Liver (tissue), 9 donors: Measurements from ENCODE around the gene CGNL1. TPM values are rescaled to one million over a fixed set of nuclear protein-coding genes. Genes with fewer than 3 reads are reported as not detected.

ENCODE experiments used
- DNase-seq: peaks from one replicate; pipeline ENCODE4 v3.0.0-alpha.2; 2017; ENCODE audit warnings: low spot score
- H3K27ac ChIP-seq, 2 donors: one replicate each; pipeline ENCODE4 v1.7.0; 2013; ENCODE audit warnings: inconsistent platforms in 2 of 2, low read length in 2 of 2, control low read depth in 1 of 2, low read depth in 1 of 2, mild to moderate bottlenecking in 1 of 2
- H3K27me3 ChIP-seq, 4 donors: one replicate each; pipeline versions ENCODE4 v1.6.1 to v1.7.0; 2013; ENCODE audit warnings: low read length in 3 of 4, inconsistent platforms in 1 of 4, mild to moderate bottlenecking in 1 of 4, moderate library complexity in 1 of 4; ENCODE audit not compliant: control insufficient read depth in 4 of 4, insufficient read depth in 4 of 4
- H3K36me3 ChIP-seq, 4 donors: one replicate each; pipeline versions ENCODE4 v1.6.1 to v1.7.0; 2013; ENCODE audit warnings: low read length in 3 of 4, mild to moderate bottlenecking in 3 of 4, low read depth in 1 of 4, moderate library complexity in 1 of 4; ENCODE audit not compliant: control insufficient read depth in 4 of 4, insufficient read depth in 3 of 4
- H3K4me1 ChIP-seq, 4 donors: one replicate each; pipeline versions ENCODE4 v1.6.1 to v1.7.0; 2013; ENCODE audit warnings: low read length in 3 of 4, mild to moderate bottlenecking in 3 of 4, moderate library complexity in 1 of 4; ENCODE audit not compliant: control insufficient read depth in 4 of 4, insufficient read depth in 4 of 4
- H3K4me3 ChIP-seq, 3 donors: one replicate each; pipeline versions ENCODE4 v1.6.1 to v1.7.0; 2013; ENCODE audit warnings: low read length in 3 of 3, control low read depth in 1 of 3, low read depth in 1 of 3, mild to moderate bottlenecking in 1 of 3
- H3K9ac ChIP-seq, 2 donors: one replicate each; pipeline ENCODE4 v1.7.0; 2013; ENCODE audit warnings: low read length in 2 of 2, mild to moderate bottlenecking in 2 of 2, moderate library complexity in 2 of 2, control low read depth in 1 of 2, low read depth in 1 of 2
- H3K9me3 ChIP-seq, 4 donors: one replicate each; pipeline versions ENCODE4 v1.6.1 to v1.7.0; 2013; ENCODE audit warnings: low read length in 3 of 4; ENCODE audit not compliant: control insufficient read depth in 4 of 4
- ATF3 ChIP-seq: IDR thresholded peaks from 2 replicates; pipeline ENCODE4 v1.6.1; 2016; ENCODE audit warnings: antibody characterized with exemption
- EGR1 ChIP-seq, 2 donors: IDR thresholded peaks; 2 replicates each; pipeline ENCODE4 v1.6.1; 2016 to 2018; ENCODE audit warnings: antibody characterized with exemption in 2 of 2, low read depth in 2 of 2
- FOXA1 ChIP-seq: IDR thresholded peaks from 2 replicates; pipeline ENCODE4 v1.6.1; 2016; ENCODE audit warnings: antibody characterized with exemption
- FOXA2 ChIP-seq: IDR thresholded peaks from 2 replicates; pipeline ENCODE4 v1.6.1; 2016; ENCODE audit warnings: antibody characterized with exemption
- GABPA ChIP-seq, 2 donors: IDR thresholded peaks in 1 of 2; conservative IDR thresholded peaks in 1 of 2; 2 replicates each; pipeline ENCODE4 v1.6.1; 2016; ENCODE audit warnings: antibody characterized with exemption in 2 of 2, mild to moderate bottlenecking in 1 of 2, moderate library complexity in 1 of 2
- HNF4A ChIP-seq, 2 donors: conservative IDR thresholded peaks; 2 replicates each; pipeline ENCODE4 v1.6.1; 2016; ENCODE audit warnings: antibody characterized with exemption in 2 of 2, mild to moderate bottlenecking in 2 of 2
- JUND ChIP-seq, 2 donors: IDR thresholded peaks; 2 replicates each; pipeline ENCODE4 v1.6.1; 2016; ENCODE audit warnings: antibody characterized with exemption in 2 of 2
- NR2F2 ChIP-seq: IDR thresholded peaks from 2 replicates; pipeline ENCODE4 v1.6.1; 2016; ENCODE audit warnings: antibody characterized with exemption
- RAD21 ChIP-seq, 2 donors: IDR thresholded peaks; 2 replicates each; pipeline ENCODE4 v1.6.1; 2016; ENCODE audit warnings: antibody characterized with exemption in 2 of 2, mild to moderate bottlenecking in 2 of 2
- REST ChIP-seq: IDR thresholded peaks from 2 replicates; pipeline ENCODE4 v1.6.1; 2016; ENCODE audit warnings: antibody characterized with exemption, mild to moderate bottlenecking
- RXRA ChIP-seq, 2 donors: IDR thresholded peaks; 2 replicates each; pipeline ENCODE4 v1.6.1; 2017 to 2018; ENCODE audit warnings: antibody characterized with exemption in 2 of 2, mild to moderate bottlenecking in 1 of 2
- SP1 ChIP-seq: IDR thresholded peaks from 2 replicates; pipeline ENCODE4 v1.6.1; 2018; ENCODE audit warnings: antibody characterized with exemption, mild to moderate bottlenecking
- TAF1 ChIP-seq: conservative IDR thresholded peaks from 2 replicates; pipeline ENCODE4 v1.6.1; 2016; ENCODE audit warnings: antibody characterized with exemption, mild to moderate bottlenecking
- ZBTB33 ChIP-seq: IDR thresholded peaks from 2 replicates; pipeline ENCODE4 v1.6.1; 2016; ENCODE audit warnings: antibody characterized with exemption
- WGBS: extraction: QIAGEN DNeasy Blood & Tissue Kit; methylation state at CpG from one replicate; pipeline ENCODE4 v1.1.7; 2013; 5-methylcytosine and 5-hydroxymethylcytosine counted together
- polyA plus RNA-seq, 2 donors: library from polyadenylated mRNA; stranded (reverse) in 1 of 2; unstranded in 1 of 2; fragments of 200-250 nt in 1 of 2; fragments of >200 nt in 1 of 2; fragmentation: Nextera tagmentation in 1 of 2; extraction: Ambion mirVana in 1 of 2; gene quantifications; one replicate each; pipeline versions ENCODE4 v1.2.1 to v1.2.3, GENCODE V29; 2013 to 2015
- total RNA-seq, 2 donors: library from RNA; depleted of rRNA; stranded (reverse); fragments of >200 nt; gene quantifications; one replicate each; pipeline ENCODE4 v1.2.3, GENCODE V29; 2014
- TF ChIP-seq, protein P1 (sequence below): IDR thresholded peaks from 2 replicates; pipeline ENCODE4 v1.6.1; 2016; ENCODE audit warnings: antibody characterized with exemption
- donor health status: healthy.
- donor health status: healthy.
- donor health status: healthy.
- donor health status: healthy.
- donor health status: healthy.

CGNL1 gene
- total and polyA plus RNA-seq, 4 donors, result 12.0 to 31.9 (median 16.1) TPM

DNA sequence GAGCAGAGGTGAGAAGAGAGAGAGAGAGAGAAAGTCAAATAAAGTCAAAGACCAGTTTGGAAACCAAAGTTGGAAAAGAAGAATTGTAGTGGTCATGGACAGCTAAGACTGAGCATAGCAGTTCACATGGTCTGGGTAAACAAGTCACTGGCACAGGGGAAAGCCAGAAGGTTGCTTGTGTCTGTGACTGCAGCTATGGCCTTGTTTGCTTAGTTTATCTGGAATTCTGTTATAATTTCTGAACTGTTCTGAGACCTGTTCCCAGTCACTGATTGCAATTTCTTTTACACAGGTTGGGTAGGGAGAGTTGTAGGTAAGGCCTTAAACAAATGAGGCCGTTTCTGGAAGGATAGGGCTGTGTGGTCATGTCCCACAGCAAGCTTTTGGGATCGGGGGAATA, 172.0 kb downstream of the CGNL1 start:
- DNase-seq, result no peak
- H3K36me3 ChIP-seq, result peaks cover 8 to 71% (median 38%) of the 10 kb centered on the region in 4 donors
- no peak overlapping the region for H3K9ac ChIP-seq
- peak in 1 of 2 donors; percentile 12 for TF ChIP-seq RXRA (IDR thresholded peaks at IDR 0.05)
- peak in 1 of 2 donors; percentile 7 for TF ChIP-seq HNF4A (conservative IDR thresholded peaks at IDR 0.05)
- TF ChIP-seq FOXA2, result peak; percentile 52
- no peak for TF ChIP-seq TAF1
- WGBS, result 79% methylated on average over 2 of the region's 2 CpGs
- no peak overlapping the region for H3K4me3 ChIP-seq
- peaks cover 0 to 8% (median 4%) of the 10 kb centered on the region in 4 donors for H3K4me1 ChIP-seq
- H3K9me3 ChIP-seq, result no peaks in the 10 kb centered on the region
- H3K27ac ChIP-seq, result no peak overlapping the region
- no peaks in the 10 kb centered on the region for H3K27me3 ChIP-seq

GRCh38 chr15:57548835-57549234, 172.5 kb downstream of the CGNL1 start:
- no peak for TF ChIP-seq FOXA1
- TF ChIP-seq HNF4A (conservative IDR thresholded peaks at IDR 0.05), result no peak
- TF ChIP-seq RAD21 (IDR thresholded peaks at IDR 0.05), result no peak
- no peak for TF ChIP-seq EGR1 (IDR thresholded peaks at IDR 0.05; ENCODE audit: low read depth in 2 of 2)
- TF ChIP-seq, protein P1, sequence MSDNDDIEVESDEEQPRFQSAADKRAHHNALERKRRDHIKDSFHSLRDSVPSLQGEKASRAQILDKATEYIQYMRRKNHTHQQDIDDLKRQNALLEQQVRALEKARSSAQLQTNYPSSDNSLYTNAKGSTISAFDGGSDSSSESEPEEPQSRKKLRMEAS, result no peak
- no peak for TF ChIP-seq TAF1
- TF ChIP-seq FOXA2, result no peak
- TF ChIP-seq SP1, result no peak
- TF ChIP-seq ZBTB33, result no peak
- TF ChIP-seq REST, result no peak
- no peak for TF ChIP-seq GABPA (IDR thresholded peaks at IDR 0.05 in 1 of 2, conservative IDR thresholded peaks at IDR 0.05 in 1 of 2)
- TF ChIP-seq NR2F2, result no peak
- DNase-seq, result no peak
- Histone ChIP-seq H3K27me3 (no peaks in the 10 kb centered on the region), H3K27ac (no peak overlapping the region), H3K9ac (no peak overlapping the region), H3K36me3 (peaks cover 8 to 66% (median 35%) of the 10 kb centered on the region in 4 donors), H3K9me3 (no peaks in the 10 kb centered on the region), H3K4me3 (no peak overlapping the region), H3K4me1 (peaks cover 0 to 11% (median 5%) of the 10 kb centered on the region in 4 donors)
- 88% methylated on average over 5 of the region's 5 CpGs for WGBS

- peaks cover 5 to 56% (median 26%) of the 10 kb centered on the region in 4 donors for H3K36me3 ChIP-seq
- H3K27me3 ChIP-seq, result no peaks in the 10 kb centered on the region
- no peak overlapping the region for H3K27ac ChIP-seq
- no peak for DNase-seq
- no peak overlapping the region for H3K4me3 ChIP-seq
- H3K9me3 ChIP-seq, result no peaks in the 10 kb centered on the region
- no peak overlapping the region for H3K9ac ChIP-seq
- 86% methylated on average over 6 of the region's 6 CpGs for WGBS
- H3K4me1 ChIP-seq, result peaks cover 0 to 15% (median 6%) of the 10 kb centered on the region in 4 donors
- TF ChIP-seq ATF3 (no peak), REST (no peak), JUND (IDR thresholded peaks at IDR 0.05) (no peak), RAD21 (IDR thresholded peaks at IDR 0.05) (no peak), ZBTB33 (no peak), TAF1 (no peak), FOXA2 (no peak), NR2F2 (no peak)
These were observed 173.6 kb downstream of the CGNL1 start for GRCh38 chr15:57549935-57550334.
